T-helper 22 cell (primary cell): ENCODE measurements around the gene CSH2.
"Not testable (repeated sequence)": the region's sequence is repeated elsewhere in the genome, so short reads cannot be mapped to it uniquely, and the experiment has no call there.

Source experiments
- DNase-seq: peaks from one replicate; pipeline ENCODE4 v3.0.0-alpha.2; 2020; ENCODE audit warnings: low read depth

The CSH2 gene

GRCh38 chr17:63873577-63873976 is at the start of gene CSH2:
TSS of gene CSH2 (minus strand) at chr17:63873677. CDS start at chr17:63873614, 63 bp downstream.
- DNase-seq: not testable (repeated sequence)

GRCh38 chr17:63922402-63922801 is 48.9 kb upstream of the CSH2 start:
- DNase-seq: not testable (repeated sequence)

GRCh38 chr17:63920779-63921178 is 47.3 kb upstream of the CSH2 start:
- DNase-seq: not testable (repeated sequence)

- DNase-seq: not testable (repeated sequence)
Measured at GRCh38 chr17:63920050-63920449, 46.6 kb upstream of the CSH2 start.

- DNase-seq: peak; percentile 35
Measured at GRCh38 chr17:63919311-63919723, 45.8 kb upstream of the CSH2 start.

GRCh38 chr17:63918789-63919305 is 45.4 kb upstream of the CSH2 start, which contains the start of gene GH1:
TSS of gene GH1 (minus strand) at chr17:63918839. CDS start at chr17:63918776, 63 bp downstream.
- DNase-seq: not testable (repeated sequence)

GRCh38 chr17:63918305-63918704 is 44.8 kb upstream of the CSH2 start:
- no peak for DNase-seq

- no peak for DNase-seq
Measured at GRCh38 chr17:63917646-63918045, 44.2 kb upstream of the CSH2 start.

GRCh38 chr17:63917206-63917605 is 43.7 kb upstream of the CSH2 start:
- not testable (repeated sequence) for DNase-seq

- DNase-seq: no peak
Measured at GRCh38 chr17:63916566-63917185, 43.2 kb upstream of the CSH2 start.

- not testable (repeated sequence) for DNase-seq
Measured at GRCh38 chr17:63915753-63916152, 42.3 kb upstream of the CSH2 start.

GRCh38 chr17:63914471-63914870 is 41.0 kb upstream of the CSH2 start:
- no peak for DNase-seq

GRCh38 chr17:63911657-63912100 is 38.2 kb upstream of the CSH2 start:
- DNase-seq: peak; percentile 12

- DNase-seq: no peak
Measured at GRCh38 chr17:63911041-63911635, 37.7 kb upstream of the CSH2 start, which contains the start of gene CSHL1. TSS of gene CSHL1 (minus strand) at chr17:63911258. CDS start at chr17:63911196, 62 bp downstream.

- DNase-seq: no peak
Measured at GRCh38 chr17:63910096-63910495, 36.6 kb upstream of the CSH2 start.

- not testable (repeated sequence) for DNase-seq
Measured at GRCh38 chr17:63909586-63909985, 36.1 kb upstream of the CSH2 start.

- not testable (repeated sequence) for DNase-seq
Measured at GRCh38 chr17:63907161-63907778, 33.8 kb upstream of the CSH2 start.

- DNase-seq: not testable (repeated sequence)
Measured at GRCh38 chr17:63904796-63905195, 31.3 kb upstream of the CSH2 start.

GRCh38 chr17:63903787-63904201 is 30.3 kb upstream of the CSH2 start:
- not testable (repeated sequence) for DNase-seq

- not testable (repeated sequence) for DNase-seq
Measured at GRCh38 chr17:63901971-63902370, 28.5 kb upstream of the CSH2 start.

- DNase-seq: not testable (repeated sequence)
Measured at GRCh38 chr17:63898899-63899798, 25.7 kb upstream of the CSH2 start.
